ENCODE data around the gene PPT2. TPM values are rescaled to one million over a fixed set of nuclear protein-coding genes. Genes with fewer than 3 reads are reported as not detected.

PPT2 gene
- total and polyA plus RNA-seq, 2 of the 13 experiments (the other 11 are each of a cell fraction or from before 2014, with no cell fraction given), result 39.2 to 61.8 TPM

GRCh38 chr6:32105433-32105832 is 48.5 kb upstream of the PPT2 start (continued):
- TF ChIP-seq ZNF263 (CRISPR knock-in tag; IDR thresholded peaks at IDR 0.05), result no peak
- no peak for TF ChIP-seq CSRNP2 (CRISPR knock-in tag; conservative IDR thresholded peaks at IDR 0.05; ENCODE audit: low read depth)
- TF ChIP-seq ZIK1 (CRISPR knock-in tag; IDR thresholded peaks at IDR 0.05; ENCODE audit: borderline replicate concordance, low read depth), result no peak
- no peak for TF ChIP-seq MEIS1 (CRISPR knock-in tag; IDR thresholded peaks at IDR 0.05; ENCODE audit: borderline replicate concordance)
- peak; percentile 57; the same call in 1 of the 2 replicates for TF ChIP-seq AHR (CRISPR knock-in tag; IDR thresholded peaks at IDR 0.05)
- TF ChIP-seq ZNF281 (CRISPR knock-in tag; IDR thresholded peaks at IDR 0.05; ENCODE audit: borderline replicate concordance), result peak; percentile 48; the same call in 1 of the 2 replicates
- TF ChIP-seq TOPORS (CRISPR knock-in tag; IDR thresholded peaks at IDR 0.05), result no peak
- 0 out of 2 replicates have a peak, but pooled peaks have one; percentile 30 for TF ChIP-seq CBX5 (CRISPR knock-in tag; IDR thresholded peaks at IDR 0.05; ENCODE audit: borderline replicate concordance)
- TF ChIP-seq SKIL (CRISPR knock-in tag; IDR thresholded peaks at IDR 0.05; ENCODE audit: borderline replicate concordance), result no peak
- no peak for TF ChIP-seq PTBP1 (IDR thresholded peaks at IDR 0.05; ENCODE audit: low read depth, low read length, poor library complexity, severe bottlenecking)
- 0 out of 2 replicates have a peak, but pooled peaks have one; percentile 54 for TF ChIP-seq ETV6 (CRISPR knock-in tag; conservative IDR thresholded peaks at IDR 0.05)
- TF ChIP-seq SMC3 (IDR thresholded peaks at IDR 0.05; ENCODE audit: low read length), result no peak
- peak; percentile 22; the same call in 1 of the 2 replicates for TF ChIP-seq RARA (CRISPR knock-in tag; IDR thresholded peaks at IDR 0.05)
- no peak for TF ChIP-seq ZNF143 (CRISPR knock-in tag; IDR thresholded peaks at IDR 0.05)
- no peak for TF ChIP-seq ZNF616 (CRISPR knock-in tag; IDR thresholded peaks at IDR 0.05; ENCODE audit: low read depth)
- TF ChIP-seq SRSF1 (optimal IDR thresholded peaks at IDR 0.05; ENCODE audit: low read depth, low read length), result no peak
- TF ChIP-seq AGO2 (optimal IDR thresholded peaks at IDR 0.05; ENCODE audit: low read depth, low read length), result no peak
- no peak for TF ChIP-seq HNRNPL (IDR thresholded peaks at IDR 0.05; ENCODE audit: low read depth, low read length)
- TF ChIP-seq THAP8 (CRISPR knock-in tag; IDR thresholded peaks at IDR 0.05; ENCODE audit: borderline replicate concordance), result no peak
- peak; percentile 30; the same call in 1 of the 2 replicates for TF ChIP-seq ATF3 (CRISPR knock-in tag; IDR thresholded peaks at IDR 0.05)
- TF ChIP-seq ZSCAN29 (CRISPR knock-in tag; conservative IDR thresholded peaks at IDR 0.05), result no peak
- TF ChIP-seq SALL1 (CRISPR knock-in tag; IDR thresholded peaks at IDR 0.05), result peak; percentile 17; the same call in 1 of the 2 replicates
- no peak for TF ChIP-seq ZSCAN30 (CRISPR knock-in tag; IDR thresholded peaks at IDR 0.05)
- no peak for TF ChIP-seq RELA (CRISPR knock-in tag; IDR thresholded peaks at IDR 0.05)
- TF ChIP-seq FOXK2 (IDR thresholded peaks at IDR 0.05), result no peak
